NCI-H2227 (cell line): Measurements from ENCODE around the gene XIRP1.
"Not testable (repeated sequence)": the region's sequence is repeated elsewhere in the genome, so short reads cannot be mapped to it uniquely, and the experiment has no call there.

Experiments
- DNase-seq: peaks from one replicate; lab custom pipeline; 2025; ENCODE audit not compliant: unreplicated experiment; lab: John Stamatoyannopoulos, UW

The XIRP1 gene

GRCh38 chr3:39192490-39193092, at the start of gene XIRP1:
XIRP1 (minus strand) TSS chr3:39192595; CDS start chr3:39189445, 3,150 bp downstream.
- DNase-seq: no peak

- no peak for DNase-seq
Measured at GRCh38 chr3:39241561-39241960, 49.2 kb upstream of the XIRP1 start.

GRCh38 chr3:39237027-39237426, 44.6 kb upstream of the XIRP1 start:
- no peak for DNase-seq

- DNase-seq: no peak
Measured at GRCh38 chr3:39234651-39235050, 42.3 kb upstream of the XIRP1 start.

GRCh38 chr3:39232859-39233258, 40.5 kb upstream of the XIRP1 start:
- no peak for DNase-seq

GRCh38 chr3:39230453-39230852, 38.1 kb upstream of the XIRP1 start:
- DNase-seq: no peak

GRCh38 chr3:39228496-39228895, 36.1 kb upstream of the XIRP1 start:
- no peak for DNase-seq

- not testable (repeated sequence) for DNase-seq
Measured at GRCh38 chr3:39227596-39227995, 35.2 kb upstream of the XIRP1 start.

GRCh38 chr3:39226106-39226741, 33.8 kb upstream of the XIRP1 start:
- DNase-seq: no peak

- no peak for DNase-seq
Measured at GRCh38 chr3:39224288-39224687, 31.9 kb upstream of the XIRP1 start.

- no peak for DNase-seq
Measured at GRCh38 chr3:39222939-39223338, 30.5 kb upstream of the XIRP1 start.

GRCh38 chr3:39222462-39222861, 30.1 kb upstream of the XIRP1 start:
- DNase-seq: no peak

- DNase-seq: no peak
Measured at GRCh38 chr3:39221141-39221530, 28.7 kb upstream of the XIRP1 start.

GRCh38 chr3:39220407-39221140, 28.2 kb upstream of the XIRP1 start:
- no peak for DNase-seq

GRCh38 chr3:39219702-39220101, 27.3 kb upstream of the XIRP1 start:
- DNase-seq: no peak

- no peak for DNase-seq
Measured at GRCh38 chr3:39216176-39216790, 23.9 kb upstream of the XIRP1 start.

- DNase-seq: no peak
Measured at GRCh38 chr3:39213613-39214012, 21.2 kb upstream of the XIRP1 start.

GRCh38 chr3:39212665-39213064, 20.3 kb upstream of the XIRP1 start:
- no peak for DNase-seq

GRCh38 chr3:39211332-39212130, 19.1 kb upstream of the XIRP1 start:
- no peak for DNase-seq

GRCh38 chr3:39210078-39210477, 17.7 kb upstream of the XIRP1 start:
- DNase-seq: no peak

GRCh38 chr3:39209329-39209970, 17.1 kb upstream of the XIRP1 start:
- DNase-seq: no peak
